Islet of Langerhans (tissue), 1 donor: ENCODE measurements around the gene SLC16A14.
"Not testable (repeated sequence)": the region's sequence is repeated elsewhere in the genome, so short reads cannot be mapped to it uniquely, and the experiment has no call there.

Source experiments
- FAIRE-seq: peaks from one replicate; lab custom pipeline; 2011; peaks lifted over from hg19 to GRCh38; lab: Jason Lieb, UNC

Gene SLC16A14, protein sequence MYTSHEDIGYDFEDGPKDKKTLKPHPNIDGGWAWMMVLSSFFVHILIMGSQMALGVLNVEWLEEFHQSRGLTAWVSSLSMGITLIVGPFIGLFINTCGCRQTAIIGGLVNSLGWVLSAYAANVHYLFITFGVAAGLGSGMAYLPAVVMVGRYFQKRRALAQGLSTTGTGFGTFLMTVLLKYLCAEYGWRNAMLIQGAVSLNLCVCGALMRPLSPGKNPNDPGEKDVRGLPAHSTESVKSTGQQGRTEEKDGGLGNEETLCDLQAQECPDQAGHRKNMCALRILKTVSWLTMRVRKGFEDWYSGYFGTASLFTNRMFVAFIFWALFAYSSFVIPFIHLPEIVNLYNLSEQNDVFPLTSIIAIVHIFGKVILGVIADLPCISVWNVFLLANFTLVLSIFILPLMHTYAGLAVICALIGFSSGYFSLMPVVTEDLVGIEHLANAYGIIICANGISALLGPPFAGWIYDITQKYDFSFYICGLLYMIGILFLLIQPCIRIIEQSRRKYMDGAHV

DNA sequence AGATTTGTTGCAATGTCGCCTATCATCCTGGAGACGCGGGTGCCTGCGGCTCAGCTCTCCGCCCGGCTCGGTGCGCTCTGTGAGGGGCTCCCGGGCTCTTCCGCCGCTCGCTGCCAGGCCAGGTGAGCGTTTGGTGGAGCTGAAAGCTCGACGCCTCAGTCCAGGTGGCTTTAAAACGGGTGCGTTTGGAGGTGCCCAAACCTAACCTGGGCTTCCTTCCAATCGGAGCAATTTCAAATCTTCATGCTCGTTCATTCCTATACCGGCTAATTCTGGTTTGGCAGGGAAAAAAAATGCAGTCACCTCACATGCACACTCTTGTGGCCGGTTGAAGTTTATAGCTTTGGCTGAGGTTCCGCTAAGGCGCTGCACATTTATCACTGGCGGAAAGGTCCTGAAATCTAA is at the start of gene SLC16A14:
Gene SLC16A14 (minus strand): TSS at position 274 of the 405 bp plus-strand sequence. CDS start 9,572 bp downstream, outside the sequence.
- FAIRE-seq, result no peak

GRCh38 chr2:230106771-230107170 is 38.0 kb upstream of the SLC16A14 start:
- no peak for FAIRE-seq

DNA sequence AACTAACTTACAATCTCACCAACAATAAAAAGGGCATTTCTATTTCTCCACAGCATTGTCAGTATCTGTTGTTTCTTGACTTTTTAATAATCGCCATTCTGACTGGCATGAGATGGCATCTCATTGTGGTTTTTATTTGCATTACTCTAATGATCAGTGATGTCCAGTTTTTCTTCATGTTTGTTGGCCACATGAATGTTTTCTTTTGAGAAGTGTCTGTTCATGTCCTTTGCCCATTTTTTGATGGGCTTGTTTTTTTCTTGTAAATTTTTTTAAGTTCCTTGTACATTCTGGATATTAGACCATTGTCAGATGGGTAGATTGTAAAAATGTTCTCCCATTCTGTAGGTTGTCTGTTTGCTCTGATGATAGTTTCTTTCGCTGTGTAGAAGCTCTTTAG is 33.2 kb upstream of the SLC16A14 start:
- not testable (repeated sequence) for FAIRE-seq

DNA sequence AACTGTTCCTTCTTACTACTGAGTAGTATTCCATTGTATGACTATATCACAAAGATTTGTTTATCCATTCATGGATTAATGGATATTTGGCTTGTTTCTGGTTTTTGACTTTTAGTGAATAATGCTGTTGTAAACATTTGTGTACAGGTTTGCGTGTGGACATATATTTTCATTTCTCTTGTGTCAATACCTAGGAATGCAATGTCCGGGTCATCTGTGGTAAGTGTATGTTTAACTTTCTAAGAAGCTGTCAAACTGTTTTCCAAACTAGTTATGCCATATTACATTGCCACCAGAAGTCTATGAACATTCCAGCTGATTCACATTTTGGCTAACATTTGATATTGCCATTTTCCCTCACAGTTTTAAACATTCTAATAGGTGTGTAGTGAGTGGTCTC is 29.1 kb upstream of the SLC16A14 start:
- no peak for FAIRE-seq

DNA sequence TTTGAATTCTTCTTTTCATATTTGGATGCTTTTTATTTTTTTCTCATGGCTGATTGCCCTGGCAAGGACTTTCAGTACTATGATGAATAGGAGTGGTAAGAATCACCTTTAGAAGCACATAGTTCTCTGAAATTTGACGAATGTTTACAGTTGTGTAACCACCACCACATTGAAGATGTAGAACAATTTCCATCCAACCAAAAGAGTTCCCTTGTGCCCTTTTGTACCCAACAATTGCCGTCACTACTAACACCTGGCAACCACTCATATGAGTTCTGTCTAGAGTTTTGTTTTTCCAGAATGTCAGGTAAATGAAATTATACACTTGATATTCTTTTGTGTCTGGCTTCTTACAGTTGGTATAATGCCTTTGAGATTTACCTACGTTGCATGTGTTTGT is 28.7 kb upstream of the SLC16A14 start:
- no peak for FAIRE-seq

DNA sequence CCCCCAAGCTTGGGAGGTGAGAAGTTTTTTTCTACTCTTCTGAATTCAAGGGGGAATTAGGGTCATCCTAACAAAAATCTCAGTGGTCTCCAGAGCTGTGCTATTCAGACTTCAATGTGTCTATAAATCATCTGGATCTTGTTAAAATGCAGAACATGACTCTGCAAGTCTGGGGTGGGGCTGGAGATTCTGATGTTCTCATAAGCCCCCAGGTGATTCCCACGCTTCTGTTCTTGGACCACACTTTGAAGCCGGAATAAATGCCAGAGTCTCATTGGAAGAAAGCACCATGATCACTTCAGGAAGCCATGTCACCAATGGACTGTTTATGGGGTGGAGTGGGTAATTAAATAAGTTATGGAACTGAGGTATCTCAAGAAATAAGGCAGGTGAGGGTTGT is 22.2 kb upstream of the SLC16A14 start:
- FAIRE-seq, result no peak

GRCh38 chr2:230085201-230085600 is 16.5 kb upstream of the SLC16A14 start:
- FAIRE-seq, result no peak

- FAIRE-seq, result no peak
These were observed 9.3 kb upstream of the SLC16A14 start for GRCh38 chr2:230077851-230078547.

GRCh38 chr2:230076819-230077218 is 8.1 kb upstream of the SLC16A14 start:
- FAIRE-seq, result no peak

- no peak for FAIRE-seq
These were observed 7.4 kb upstream of the SLC16A14 start for GRCh38 chr2:230075988-230076631.

DNA sequence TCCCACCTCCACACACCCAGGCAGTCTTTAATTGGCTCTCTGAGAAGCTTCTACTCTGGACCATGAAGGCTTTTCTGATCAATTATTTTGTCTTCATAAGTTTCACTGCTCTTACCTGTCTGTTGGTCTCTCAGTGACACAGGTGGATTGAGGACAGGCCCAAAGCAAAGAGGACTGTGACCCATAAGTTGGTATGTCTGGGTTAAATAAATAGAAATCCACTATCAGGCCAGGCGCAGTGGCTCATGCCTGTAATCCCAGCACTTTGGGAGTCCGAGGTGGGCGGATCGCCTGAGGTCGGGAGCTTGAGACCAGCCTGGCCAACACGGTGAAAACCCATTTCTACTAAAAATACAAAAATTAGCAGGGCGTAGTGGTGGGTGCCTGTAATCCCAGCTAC is 2.7 kb upstream of the SLC16A14 start:
- FAIRE-seq, result no peak

- no peak for FAIRE-seq
These were observed 678 bp upstream of the SLC16A14 start for GRCh38 chr2:230069402-230069801.

DNA sequence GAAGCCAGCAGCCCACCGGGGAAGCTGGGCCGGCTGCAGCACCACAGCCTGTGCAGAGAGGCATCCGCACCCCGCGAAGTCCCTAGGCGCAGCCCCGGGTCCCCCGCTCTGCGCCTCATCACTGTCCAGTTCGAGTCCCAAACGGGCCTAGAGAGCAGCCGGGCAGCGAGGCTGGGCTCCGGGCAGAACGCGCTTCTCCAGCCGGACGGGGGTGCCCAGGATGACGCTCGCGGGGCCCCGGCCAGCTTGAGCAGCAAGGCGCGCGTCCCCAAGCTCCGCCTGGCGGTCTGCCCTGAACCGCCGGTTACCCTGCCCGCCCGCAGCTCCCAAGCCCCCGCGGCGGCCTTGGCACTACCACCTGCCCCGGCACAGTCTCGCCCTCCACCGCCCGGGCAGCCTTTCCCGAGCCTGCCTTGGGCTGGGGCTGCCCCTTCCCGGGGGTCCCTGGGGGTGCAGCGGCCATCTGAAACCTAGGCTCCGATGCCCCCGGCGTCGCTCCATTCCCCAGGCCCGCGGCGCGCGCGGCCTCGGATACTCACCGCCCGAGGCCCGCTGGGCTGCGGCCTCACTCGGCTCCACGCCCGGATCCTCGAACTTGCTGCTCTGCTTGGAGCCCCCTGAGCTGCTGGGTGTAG is 591 bp downstream of the SLC16A14 start:
- no peak for FAIRE-seq

GRCh38 chr2:230060672-230061293 is 7.9 kb downstream of the SLC16A14 start:
- FAIRE-seq, result no peak

DNA sequence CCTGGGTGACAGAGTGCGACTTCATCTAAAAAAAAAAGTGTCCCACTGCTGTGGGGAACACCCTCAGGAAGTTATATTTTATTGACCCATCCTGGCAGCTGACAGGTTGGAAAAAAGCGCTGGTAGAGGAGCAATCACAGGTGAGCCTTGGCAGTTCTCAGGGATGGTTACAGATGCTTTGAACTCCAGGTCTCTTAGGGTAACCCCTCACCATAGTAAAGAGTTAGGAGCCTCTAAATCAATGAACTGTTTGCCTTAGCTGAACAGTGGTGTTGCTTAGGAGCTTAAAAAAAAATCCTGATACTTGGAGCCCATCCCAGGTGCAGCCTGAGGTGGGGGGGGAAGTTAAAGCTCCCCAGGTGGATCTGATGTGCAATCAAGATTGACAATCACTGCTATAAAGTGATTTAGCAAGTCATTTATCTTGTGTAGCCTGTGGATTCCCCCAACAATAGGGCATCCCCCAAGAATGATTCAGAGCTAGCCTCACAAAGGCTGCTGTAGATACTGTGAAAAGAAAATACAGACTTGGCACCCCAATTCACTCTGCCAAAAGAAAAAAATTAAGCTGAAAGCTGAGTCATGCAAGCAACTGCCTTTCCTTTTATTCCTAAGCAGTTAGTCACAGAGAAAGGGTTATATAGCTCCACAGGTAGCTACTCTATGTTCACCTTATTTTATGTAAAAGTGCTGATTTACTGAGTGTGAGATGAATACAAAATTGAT is 14.8 kb downstream of the SLC16A14 start:
- FAIRE-seq, result no peak

GRCh38 chr2:230052299-230052698 is 16.4 kb downstream of the SLC16A14 start:
- FAIRE-seq, result peak; percentile 13

DNA sequence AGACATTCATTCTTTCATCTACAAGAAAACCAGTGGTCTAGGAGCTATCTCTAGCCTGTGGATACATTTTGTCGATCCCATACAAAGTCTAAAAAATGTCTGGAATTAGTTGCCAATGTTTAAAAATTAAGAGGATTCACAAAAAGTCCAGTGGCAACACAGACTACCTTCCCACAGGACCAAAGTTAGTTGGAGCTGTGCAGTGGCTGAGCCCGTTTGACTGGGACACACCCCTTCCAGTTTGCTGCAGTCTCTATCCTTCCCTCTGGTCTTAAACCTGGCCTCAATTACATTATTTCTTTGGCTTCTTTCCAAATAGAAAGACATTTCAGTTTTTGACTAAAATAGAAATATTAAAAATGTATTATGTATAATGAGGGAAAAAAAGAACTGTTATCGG is 18.6 kb downstream of the SLC16A14 start:
- no peak for FAIRE-seq

- no peak for FAIRE-seq
These were observed 20.6 kb downstream of the SLC16A14 start for GRCh38 chr2:230048010-230048671.

DNA sequence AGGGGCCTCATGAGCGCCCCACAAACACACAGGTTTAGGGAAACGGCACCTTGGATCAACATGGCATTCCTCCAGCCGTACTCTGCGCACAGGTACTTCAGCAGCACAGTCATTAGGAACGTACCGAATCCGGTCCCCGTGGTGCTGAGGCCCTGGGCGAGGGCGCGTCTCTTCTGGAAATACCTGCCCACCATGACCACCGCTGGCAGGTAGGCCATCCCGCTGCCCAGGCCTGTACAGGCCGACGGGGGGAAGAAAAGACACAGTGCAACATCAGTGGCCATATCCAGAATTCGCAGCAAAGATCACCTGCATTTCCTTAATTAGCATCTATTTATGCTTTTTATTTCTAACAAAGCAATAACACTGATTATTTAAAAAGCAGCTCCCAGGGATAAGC is 22.2 kb downstream of the SLC16A14 start:
- no peak for FAIRE-seq

- no peak for FAIRE-seq
These were observed 25.3 kb downstream of the SLC16A14 start for GRCh38 chr2:230043461-230043860.

- no peak for FAIRE-seq
These were observed 25.7 kb downstream of the SLC16A14 start for GRCh38 chr2:230043025-230043424.
